GM10266 (cell line): Measurements from ENCODE around the gene DIAPH3.

Experiments
- DNase-seq: peaks from one replicate; pipeline ENCODE4 v3.0.0; 2012; ENCODE audit errors: extremely low spot score
- CTCF ChIP-seq: IDR thresholded peaks from 2 replicates; pipeline ENCODE4 v1.5.1; 2012; ENCODE audit warnings: mild to moderate bottlenecking, low read depth; ENCODE audit not compliant: control insufficient read depth, insufficient read depth; ENCODE audit errors: missing control alignments

The DIAPH3 gene

GRCh38 chr13:59924256-59924655, 239.5 kb downstream of the DIAPH3 start:
- no peak for DNase-seq
- TF ChIP-seq CTCF, result no peak

GRCh38 chr13:59915252-59915651, 248.5 kb downstream of the DIAPH3 start:
- no peak for TF ChIP-seq CTCF

GRCh38 chr13:59914556-59914955, 249.2 kb downstream of the DIAPH3 start:
- TF ChIP-seq CTCF, result no peak
- DNase-seq, result no peak

More at GRCh38 chr13:59915252-59915651, 248.5 kb downstream of the DIAPH3 start:
- DNase-seq, result no peak

- peak; percentile 54 for TF ChIP-seq CTCF
Observed at GRCh38 chr13:59906413-59907049, 257.2 kb downstream of the DIAPH3 start.

GRCh38 chr13:59901191-59901590, 262.5 kb downstream of the DIAPH3 start:
- no peak for DNase-seq
- no peak for TF ChIP-seq CTCF

More at GRCh38 chr13:59906413-59907049, 257.2 kb downstream of the DIAPH3 start:
- DNase-seq, result no peak

- TF ChIP-seq CTCF, result no peak
- no peak for DNase-seq
Observed at GRCh38 chr13:59898066-59898465, 265.7 kb downstream of the DIAPH3 start.

GRCh38 chr13:59893266-59893665, 270.5 kb downstream of the DIAPH3 start:
- no peak for DNase-seq
- no peak for TF ChIP-seq CTCF
